PC-9 (cell line): ENCODE data around the gene LMBR1L.

ENCODE experiments used
- CTCF ChIP-seq: fragments of 200-600 bp; sonication (generic); conservative IDR thresholded peaks from 2 replicates; pipeline ENCODE4 v1.6.1; 2017; ENCODE audit warnings: mixed run types, antibody characterized with exemption, mild to moderate bottlenecking, moderate library complexity
- EZH2 ChIP-seq: fragments of 200-600 bp; sonication (generic); IDR thresholded peaks from 2 replicates; pipeline ENCODE4 v1.8.0; 2017; ENCODE audit warnings: antibody characterized with exemption, low read depth

- TF ChIP-seq EZH2 (no peak), CTCF (no peak)
Measured at GRCh38 chr12:49138999-49139398, 28.4 kb upstream of the LMBR1L start.
